ENCODE results near the gene SETD1A. TPM values are rescaled to one million over a fixed set of nuclear protein-coding genes. Genes with fewer than 3 reads are reported as not detected.

SETD1A gene
- total RNA-seq, 1 donor from 2014 or later = 5.8 TPM

DNA sequence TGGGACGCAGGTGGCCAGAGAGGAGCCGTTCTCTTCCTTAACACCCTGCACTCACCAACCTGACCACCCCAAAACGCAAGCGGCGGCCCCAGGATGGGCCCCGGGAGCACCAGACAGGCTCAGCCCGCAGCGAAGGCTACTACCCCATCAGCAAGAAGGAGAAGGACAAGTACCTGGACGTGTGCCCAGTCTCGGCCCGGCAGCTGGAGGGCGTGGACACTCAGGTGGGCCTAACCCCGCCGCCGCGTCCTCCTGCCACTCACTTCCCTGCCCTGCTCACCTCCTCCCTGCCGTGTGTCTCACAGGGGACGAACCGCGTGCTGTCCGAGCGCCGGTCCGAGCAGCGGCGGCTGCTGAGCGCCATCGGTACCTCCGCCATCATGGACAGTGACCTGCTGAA lies 22.9 kb downstream of the SETD1A start:
- DNase-seq (ENCODE audit: low read depth) = no peak

- no peak for DNase-seq (ENCODE audit: low read depth)
Observed at GRCh38 chr16:30980959-30981358, 23.4 kb downstream of the SETD1A start.

DNA sequence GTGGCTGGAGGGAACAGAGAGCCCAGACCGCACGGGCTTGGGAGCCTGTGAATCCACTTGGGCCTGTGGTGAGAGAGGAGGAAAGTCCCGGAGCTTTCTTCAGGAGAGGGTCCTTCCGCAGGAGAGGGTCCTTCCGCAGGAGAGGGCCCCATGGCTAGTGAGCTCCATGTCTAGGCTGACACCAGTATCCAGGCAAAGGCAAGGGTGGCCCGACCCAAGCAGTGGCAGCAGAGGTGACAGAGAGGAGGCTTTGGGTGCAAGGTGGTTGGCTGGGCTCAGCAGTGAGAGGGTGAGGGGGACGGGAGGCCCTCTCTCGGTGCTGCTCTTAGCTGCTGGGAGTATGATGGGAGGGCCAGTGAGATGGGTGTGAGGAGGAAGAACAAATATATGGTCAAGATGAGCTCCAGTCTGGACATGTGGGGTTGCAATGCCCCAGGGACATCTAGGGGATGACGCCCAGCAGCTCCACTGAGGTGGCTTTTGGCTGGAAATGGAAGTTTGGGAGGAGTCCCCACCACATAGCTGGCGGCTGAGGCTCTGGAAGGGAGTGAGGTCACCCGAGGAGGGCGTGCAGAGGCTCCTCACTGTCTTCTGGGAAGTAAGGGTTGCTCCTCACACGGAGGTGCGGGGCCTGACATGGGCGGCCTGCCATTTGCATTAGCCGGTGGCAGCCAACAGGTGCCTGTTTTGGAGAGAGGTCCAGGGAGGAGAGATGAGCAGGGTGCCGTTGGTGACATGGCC lies 25.2 kb downstream of the SETD1A start:
- DNase-seq (ENCODE audit: low read depth) = no peak

GRCh38 chr16:30983289-30983889 lies 25.8 kb downstream of the SETD1A start:
- no peak for DNase-seq (ENCODE audit: low read depth)

- DNase-seq (ENCODE audit: low read depth) = no peak
Observed at GRCh38 chr16:30983898-30984610, 26.5 kb downstream of the SETD1A start.

DNA sequence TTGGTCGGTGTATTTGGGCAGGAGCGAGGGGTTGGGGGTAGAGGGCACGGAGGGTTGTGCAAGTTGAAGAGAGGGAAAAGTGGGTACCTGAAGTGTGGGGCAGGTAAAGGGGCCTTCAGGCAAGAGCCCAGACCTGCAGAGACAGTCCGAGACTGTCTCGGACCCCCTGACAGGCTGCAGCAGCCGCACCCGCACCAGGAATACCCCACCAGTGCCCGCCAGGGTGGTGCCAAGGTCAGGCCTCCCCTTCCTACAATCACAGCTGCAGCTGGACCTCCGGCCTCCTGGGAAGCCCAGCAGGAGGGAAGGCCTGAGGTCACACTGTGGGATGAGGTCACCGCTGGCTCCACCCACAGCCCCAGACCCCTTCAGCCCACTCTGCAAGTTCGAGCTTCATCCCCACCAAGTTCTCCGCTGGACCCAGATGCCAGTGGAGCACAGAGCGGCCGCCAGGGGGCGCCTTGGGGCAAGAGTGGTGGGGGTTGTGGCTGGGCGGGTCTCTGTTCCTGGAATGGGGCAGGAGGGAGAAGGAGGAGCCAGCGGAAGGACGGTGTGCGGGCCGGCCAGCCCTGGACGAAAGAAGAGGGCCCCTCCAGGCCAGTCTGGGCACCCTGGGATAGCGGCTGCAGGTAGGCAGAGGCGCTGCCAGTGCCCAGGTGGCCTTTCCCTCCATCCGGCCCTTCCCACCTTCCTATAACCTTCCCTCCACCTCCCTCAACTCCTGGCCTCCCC lies 27.3 kb downstream of the SETD1A start, which contains the start of gene HSD3B7:
Gene HSD3B7, plus strand, starts transcription at position 539 of the 732 bp plus-strand sequence. CDS start 452 bp downstream, outside the sequence.
- DNase-seq (ENCODE audit: low read depth) = peak; percentile 87

DNA sequence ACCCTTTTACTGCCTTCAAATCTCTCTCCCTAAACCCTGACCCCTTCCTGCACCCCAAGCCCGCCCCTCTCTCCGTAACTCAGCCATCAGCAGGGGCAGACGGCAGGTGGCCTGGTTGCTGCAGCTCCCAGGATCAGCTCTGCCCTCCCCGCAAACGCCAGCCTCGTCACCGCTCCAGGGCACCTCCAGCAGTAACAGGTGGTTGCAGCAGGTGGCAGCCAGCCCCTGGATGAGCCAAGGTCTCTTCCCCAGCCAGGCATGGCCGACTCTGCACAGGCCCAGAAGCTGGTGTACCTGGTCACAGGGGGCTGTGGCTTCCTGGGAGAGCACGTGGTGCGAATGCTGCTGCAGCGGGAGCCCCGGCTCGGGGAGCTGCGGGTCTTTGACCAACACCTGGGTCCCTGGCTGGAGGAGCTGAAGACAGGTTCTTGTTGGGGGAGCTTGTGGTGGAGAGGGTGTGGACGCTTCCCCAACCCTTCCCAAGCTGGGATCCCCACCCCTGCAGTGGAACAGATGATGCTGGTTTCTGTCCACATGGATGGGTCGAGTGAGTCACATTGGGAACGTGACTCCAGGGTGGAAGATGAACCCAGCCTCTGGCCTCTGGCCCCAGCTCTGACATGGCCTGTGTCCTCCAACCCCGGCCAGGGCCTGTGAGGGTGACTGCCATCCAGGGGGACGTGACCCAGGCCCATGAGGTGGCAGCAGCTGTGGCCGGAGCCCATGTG lies 28.0 kb downstream of the SETD1A start:
- peak; percentile 96 for DNase-seq (ENCODE audit: low read depth)

DNA sequence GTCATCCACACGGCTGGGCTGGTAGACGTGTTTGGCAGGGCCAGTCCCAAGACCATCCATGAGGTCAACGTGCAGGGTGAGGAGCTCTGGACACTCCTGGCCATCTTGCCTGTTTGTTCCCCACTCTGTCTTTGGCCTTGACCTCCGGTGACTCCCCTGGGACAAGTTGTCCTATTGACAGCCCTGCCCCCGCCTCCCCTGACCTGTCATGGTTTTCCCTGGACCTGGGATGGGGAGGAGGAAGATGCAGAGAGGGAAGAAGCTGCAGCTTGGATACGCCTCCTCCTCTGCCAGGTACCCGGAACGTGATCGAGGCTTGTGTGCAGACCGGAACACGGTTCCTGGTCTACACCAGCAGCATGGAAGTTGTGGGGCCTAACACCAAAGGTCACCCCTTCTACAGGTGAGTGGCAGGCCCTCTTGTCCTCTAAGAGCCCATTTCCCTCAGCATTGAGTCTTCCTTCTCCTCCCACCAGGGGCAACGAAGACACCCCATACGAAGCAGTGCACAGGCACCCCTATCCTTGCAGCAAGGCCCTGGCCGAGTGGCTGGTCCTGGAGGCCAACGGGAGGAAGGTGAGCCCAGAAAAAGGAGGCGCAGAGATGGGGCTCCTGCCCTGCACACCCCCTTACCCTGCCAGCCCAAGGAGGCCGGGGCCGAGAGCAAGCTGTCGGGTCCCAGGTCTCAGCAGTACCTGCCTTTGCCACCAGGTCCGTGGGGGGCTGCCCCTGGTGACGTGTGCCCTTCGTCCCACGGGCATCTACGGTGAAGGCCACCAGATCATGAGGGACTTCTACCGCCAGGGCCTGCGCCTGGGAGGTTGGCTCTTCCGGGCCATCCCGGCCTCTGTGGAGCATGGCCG lies 28.8 kb downstream of the SETD1A start:
- DNase-seq (ENCODE audit: low read depth) = no peak

GRCh38 chr16:30987581-30988190 lies 30.1 kb downstream of the SETD1A start:
- DNase-seq (ENCODE audit: low read depth) = no peak

GRCh38 chr16:30989469-30990047 lies 32.0 kb downstream of the SETD1A start:
- no peak for DNase-seq (ENCODE audit: low read depth)

DNA sequence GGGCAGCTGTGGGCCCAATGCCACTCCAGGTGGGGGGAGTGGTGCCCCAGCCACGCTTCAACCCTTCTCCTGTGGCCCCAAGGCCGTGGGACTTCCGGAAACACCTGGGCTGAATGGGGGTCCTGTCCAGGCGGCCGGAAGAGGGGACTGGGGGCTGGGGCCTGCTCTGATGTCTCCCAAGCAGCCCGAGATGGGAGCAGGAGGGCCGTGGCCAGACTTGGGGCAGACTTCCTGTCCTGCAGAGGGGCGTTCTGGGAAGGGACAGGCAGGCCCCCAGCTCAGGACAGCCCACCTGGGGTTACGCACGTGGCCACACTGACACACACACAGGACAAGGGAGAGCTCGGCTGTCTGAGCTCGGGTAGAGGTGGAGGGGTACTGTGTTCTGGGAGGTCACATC lies 32.6 kb downstream of the SETD1A start:
- DNase-seq (ENCODE audit: low read depth) = no peak

DNA sequence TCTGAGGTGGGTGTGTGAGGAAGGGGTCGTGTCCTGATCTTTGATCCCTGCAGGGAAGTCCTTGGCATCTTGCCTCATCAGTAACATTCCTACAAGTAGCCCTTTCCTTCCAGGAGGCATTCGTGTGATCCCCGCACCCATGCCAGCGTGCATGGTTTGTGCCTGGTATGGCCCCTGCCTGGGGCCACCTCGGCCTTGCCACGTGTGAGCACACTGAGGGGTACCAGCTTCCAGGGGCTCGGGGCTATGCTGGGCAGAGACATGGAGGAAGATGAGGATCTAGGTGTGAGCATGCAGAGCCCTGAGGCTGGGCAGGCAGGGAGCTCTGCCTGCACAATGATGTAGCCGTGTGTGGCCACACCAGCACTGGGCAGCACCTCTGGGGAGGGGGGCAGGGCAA lies 33.5 kb downstream of the SETD1A start:
- DNase-seq (ENCODE audit: low read depth) = no peak

DNA sequence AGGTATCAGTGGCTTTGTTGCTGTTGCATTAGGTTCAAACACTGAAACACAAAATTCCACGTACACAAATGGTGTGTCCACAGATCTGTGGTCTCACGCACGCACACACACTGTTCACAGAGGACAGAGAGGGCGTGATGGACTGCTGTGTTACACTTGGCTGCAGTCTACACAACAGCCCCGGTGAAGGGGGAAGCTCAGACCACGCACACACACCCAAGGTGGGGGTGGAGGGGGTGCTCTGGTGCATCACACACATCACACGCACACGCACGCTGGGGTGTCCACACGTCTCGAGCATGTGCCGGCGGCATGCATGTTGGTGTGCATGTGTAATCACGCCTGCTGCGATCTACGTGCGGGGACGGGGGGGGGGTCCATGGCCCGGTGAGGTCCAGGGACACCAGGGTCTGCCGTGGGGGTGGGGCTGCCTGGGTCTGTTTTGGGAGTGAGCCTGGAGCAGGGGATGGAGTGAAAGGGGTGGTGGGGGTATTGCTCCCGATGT lies 34.8 kb downstream of the SETD1A start:
- no peak for DNase-seq (ENCODE audit: low read depth)

- no peak for DNase-seq (ENCODE audit: low read depth)
Observed at GRCh38 chr16:30992931-30993816, 35.6 kb downstream of the SETD1A start.

DNA sequence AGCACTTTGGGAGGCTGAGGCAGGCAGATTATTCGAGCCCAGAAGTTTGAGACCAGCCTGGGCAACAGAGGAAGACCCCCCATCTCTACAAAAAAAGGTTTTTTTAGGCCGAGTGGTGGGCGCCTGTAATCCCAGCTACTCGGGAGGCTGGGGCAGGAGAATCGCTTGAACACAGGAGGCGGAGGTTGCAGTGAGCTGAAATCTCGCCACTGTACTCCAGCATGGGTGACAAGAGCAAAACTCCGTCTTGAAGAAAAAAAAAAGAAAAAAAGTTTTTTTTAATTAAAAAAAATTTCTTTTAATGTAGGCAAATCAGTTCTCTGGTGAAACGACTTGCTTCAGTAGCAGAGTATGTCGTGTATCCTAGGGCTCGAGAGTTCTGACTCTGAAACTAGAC lies 38.4 kb downstream of the SETD1A start:
- DNase-seq (ENCODE audit: low read depth) = no peak

DNA sequence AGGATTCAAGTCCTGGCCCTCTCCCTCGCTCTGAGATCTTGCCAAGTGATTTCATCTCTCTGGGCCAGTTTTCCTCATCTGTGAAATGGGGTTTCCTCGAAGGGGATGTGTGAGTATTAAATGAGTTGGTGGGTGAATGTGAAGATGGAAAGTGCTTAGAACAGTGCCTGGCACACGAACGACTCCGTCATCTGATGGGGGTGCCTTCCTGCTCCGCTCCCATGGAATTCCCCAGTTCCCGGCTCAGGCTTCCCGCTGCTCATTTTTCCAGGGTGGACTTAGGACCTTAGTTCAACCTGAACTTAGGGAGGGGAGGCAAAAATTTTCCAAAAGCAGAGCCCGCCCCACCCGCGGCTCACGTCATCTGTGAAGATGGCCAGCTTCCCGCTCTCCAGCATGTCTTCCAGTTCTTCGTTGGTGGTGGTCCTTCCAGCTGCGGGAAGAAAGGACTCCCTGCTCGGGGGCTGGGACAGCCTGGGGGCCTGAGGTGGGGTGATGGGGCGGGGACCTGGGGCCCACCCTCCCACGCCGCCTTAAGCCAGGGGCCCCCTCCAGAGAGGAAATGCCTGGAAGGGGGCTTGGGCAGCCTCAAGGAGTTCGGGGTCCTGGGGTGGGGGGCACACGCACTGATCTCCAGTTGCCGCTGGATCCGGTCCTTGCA lies 38.9 kb downstream of the SETD1A start:
- DNase-seq (ENCODE audit: low read depth) = no peak

DNA sequence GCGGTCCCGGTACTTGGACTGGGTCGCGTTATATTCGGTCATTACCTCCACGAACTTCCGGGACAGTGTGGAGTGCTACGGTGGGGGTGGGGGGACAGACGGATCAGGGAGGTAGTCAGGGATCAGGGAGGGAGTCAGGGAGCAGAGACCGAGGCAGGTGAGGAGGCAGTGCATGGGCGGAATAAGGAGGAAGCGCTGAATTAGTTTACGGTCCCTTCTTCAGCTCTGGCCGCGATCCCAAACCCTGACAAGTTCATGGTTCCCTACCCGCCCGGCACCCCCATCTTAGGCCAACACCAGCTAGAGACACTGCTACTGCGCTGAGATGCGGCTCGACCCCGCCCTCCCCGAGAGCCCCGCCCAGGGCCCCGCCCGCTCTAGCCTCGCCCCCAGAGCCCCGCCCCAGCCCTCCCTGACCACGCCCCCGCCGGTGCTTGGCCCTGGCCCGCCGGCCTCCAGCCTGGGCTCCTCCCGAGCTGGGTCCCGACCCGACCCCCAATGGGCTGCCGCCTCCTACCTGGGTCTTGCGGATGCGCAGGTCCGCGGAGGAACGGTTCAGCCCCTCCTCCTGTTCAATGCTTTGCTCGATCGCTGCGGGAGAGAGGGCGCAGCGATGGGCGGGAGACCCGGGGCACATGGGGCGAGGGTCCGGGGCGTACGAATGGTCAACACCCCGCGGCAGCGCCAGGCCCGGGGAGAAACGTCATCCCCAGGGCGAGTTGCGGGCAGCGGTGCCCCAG lies 39.6 kb downstream of the SETD1A start:
- DNase-seq (ENCODE audit: low read depth) = peak; percentile 81

Data from myocyte (in vitro differentiated cells).